Keratinocyte (primary cell): ENCODE results near the gene DDX27.

Experiments
- EZH2 ChIP-seq: IDR thresholded peaks from one replicate; pipeline ENCODE4 v1.6.1; 2012; ENCODE audit warnings: inconsistent platforms, mild to moderate bottlenecking, low read length, moderate library complexity
- TF ChIP-seq, protein P1 (sequence below), 3 experiments: IDR thresholded peaks in 1 of 3; conservative IDR thresholded peaks in 1 of 3; optimal IDR thresholded peaks in 1 of 3; 2 replicates in 2 of 3; 3 replicates in 1 of 3; pipeline versions ENCODE3 to v1.5.1; 2011; ENCODE audit warnings: low read length in 3 of 3, mild to moderate bottlenecking in 3 of 3, moderate library complexity in 2 of 3, control low read depth in 1 of 3, inconsistent platforms in 1 of 3; ENCODE audit not compliant: insufficient read depth in 2 of 3; ENCODE audit errors: extremely low read depth in 1 of 3

DNA sequence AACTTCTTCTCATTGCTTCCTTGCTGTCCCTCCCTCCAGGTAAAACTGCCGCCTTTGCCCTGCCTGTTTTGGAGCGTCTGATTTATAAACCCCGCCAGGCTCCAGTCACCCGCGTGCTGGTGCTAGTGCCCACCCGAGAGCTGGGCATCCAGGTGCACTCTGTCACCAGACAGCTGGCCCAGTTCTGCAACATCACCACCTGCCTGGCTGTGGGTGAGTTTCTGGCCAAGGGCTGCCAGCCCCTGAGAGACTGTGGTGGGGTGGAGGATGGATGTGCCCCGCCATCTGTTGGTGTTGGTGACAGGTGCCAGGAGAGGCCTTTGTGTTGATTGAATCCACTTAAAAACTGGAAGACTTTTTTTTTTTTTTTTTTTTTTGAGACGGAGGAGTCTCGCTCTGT, 9.5 kb downstream of the DDX27 start:
- TF ChIP-seq, protein P1, sequence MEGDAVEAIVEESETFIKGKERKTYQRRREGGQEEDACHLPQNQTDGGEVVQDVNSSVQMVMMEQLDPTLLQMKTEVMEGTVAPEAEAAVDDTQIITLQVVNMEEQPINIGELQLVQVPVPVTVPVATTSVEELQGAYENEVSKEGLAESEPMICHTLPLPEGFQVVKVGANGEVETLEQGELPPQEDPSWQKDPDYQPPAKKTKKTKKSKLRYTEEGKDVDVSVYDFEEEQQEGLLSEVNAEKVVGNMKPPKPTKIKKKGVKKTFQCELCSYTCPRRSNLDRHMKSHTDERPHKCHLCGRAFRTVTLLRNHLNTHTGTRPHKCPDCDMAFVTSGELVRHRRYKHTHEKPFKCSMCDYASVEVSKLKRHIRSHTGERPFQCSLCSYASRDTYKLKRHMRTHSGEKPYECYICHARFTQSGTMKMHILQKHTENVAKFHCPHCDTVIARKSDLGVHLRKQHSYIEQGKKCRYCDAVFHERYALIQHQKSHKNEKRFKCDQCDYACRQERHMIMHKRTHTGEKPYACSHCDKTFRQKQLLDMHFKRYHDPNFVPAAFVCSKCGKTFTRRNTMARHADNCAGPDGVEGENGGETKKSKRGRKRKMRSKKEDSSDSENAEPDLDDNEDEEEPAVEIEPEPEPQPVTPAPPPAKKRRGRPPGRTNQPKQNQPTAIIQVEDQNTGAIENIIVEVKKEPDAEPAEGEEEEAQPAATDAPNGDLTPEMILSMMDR (optimal IDR thresholded peaks at IDR 0.05 in 1 of 3, IDR thresholded peaks at IDR 0.05 in 1 of 3, conservative IDR thresholded peaks at IDR 0.05 in 1 of 3; ENCODE audit: extremely low read depth in 1 of 3, insufficient read depth in 2 of 3, low read length in 3 of 3): no peak
- no peak for TF ChIP-seq EZH2
